NCI-H2227 (cell line): ENCODE results near the gene SREK1.

Experiments used
- DNase-seq: peaks from one replicate; lab custom pipeline; 2025; ENCODE audit not compliant: unreplicated experiment; lab: John Stamatoyannopoulos, UW

Gene SREK1

GRCh38 chr5:66161356-66161755 is 17.3 kb downstream of the SREK1 start:
- no peak for DNase-seq

DNA sequence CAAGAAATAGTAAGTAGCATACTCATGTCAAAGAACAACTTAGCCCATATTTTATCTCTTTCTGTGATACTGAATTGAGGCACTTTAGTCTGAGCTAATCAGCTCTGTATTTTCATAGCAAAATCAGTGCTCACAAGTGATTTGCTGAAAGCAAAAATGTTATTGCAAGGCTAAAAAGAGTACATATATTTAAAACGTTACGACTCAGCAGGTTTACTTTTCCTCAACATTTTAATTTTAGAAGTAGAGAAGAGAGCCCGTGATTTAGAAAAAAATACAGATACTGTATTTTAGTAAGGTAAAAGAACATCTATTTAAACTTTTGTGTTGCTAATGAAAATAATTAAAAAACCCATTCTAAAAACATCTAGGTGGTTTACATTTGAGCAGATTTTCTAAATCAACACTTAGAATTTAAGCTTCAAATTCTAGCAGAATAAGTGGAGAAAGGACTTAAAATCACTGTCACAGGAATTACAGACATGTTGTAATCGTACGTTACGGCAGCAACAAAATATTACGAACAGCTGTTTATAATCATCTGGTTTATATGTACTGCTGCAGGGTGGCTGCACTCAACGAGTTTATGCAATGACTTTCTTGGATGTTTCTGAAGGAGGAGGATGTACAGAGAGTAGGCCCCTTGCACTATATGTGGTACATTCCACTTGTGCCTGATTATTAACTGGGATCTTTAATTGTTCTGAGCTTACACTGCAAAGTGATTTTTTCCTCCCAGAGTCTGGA is 20.1 kb downstream of the SREK1 start:
- DNase-seq, result no peak

GRCh38 chr5:66168226-66168625 is 24.1 kb downstream of the SREK1 start:
- DNase-seq, result no peak

DNA sequence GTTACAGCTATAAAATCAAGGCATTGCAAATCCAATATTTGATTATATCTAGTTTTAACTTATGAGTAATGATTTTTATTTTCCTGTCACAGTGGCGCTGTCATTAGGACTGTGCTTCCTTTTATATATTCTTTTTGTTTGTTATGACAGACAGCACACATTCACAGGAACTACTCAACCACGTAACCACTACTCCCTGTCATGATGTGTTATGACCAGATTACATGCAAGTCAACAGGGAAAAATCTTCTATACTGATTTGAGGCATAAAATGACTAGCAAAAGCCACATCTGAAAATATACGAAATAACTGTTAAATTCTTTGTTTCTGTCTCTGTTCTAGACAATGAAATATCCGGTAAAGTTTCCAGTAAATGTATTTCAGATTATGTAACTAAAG is 25.4 kb downstream of the SREK1 start:
- DNase-seq, result no peak

- no peak for DNase-seq
Observed at GRCh38 chr5:66170195-66170919, 26.3 kb downstream of the SREK1 start.

DNA sequence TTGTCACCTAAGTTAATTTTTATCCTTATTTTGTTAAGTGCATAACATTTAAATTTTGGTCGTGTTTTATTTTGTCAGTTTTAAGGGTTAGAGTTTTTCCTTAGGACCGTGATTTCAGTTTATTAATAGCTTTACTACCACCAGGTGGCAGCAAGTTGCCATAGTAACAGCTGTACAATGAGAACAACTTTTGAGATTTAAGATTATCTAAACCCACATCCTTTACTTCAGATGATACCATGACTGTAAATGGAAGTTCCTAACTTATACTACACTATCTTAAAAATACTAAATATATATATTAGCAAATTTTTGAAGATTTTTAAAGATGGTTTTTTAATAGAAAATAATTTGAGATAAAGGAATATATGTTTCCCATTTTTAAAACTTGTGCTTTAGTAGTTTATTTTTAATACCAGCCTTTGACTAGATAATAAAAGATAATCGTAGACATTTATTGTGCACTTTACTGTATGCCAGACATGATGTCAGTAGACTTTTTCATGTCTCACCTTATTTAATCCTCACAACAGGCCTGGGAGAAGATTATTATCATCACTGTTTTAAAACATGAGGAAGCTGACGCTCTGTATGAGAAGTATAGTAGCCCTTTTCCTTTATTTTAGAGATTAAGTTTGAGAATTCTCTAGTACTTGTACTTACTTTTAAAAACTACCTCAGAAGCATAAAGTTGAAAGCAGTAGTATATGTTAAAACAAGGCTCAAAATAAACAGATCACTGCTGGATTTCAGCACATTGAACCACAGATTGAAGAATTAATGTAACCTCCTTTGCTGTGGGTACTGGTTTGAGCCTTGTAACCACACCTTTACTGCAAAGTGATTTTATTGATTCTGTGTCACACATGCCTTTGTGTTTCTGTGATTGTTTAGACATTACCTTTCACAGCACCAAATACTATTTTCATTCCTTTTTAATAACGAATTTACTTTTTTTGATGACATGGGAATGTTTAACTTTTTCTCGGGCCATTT is 27.5 kb downstream of the SREK1 start:
- peak; percentile 39 for DNase-seq

DNA sequence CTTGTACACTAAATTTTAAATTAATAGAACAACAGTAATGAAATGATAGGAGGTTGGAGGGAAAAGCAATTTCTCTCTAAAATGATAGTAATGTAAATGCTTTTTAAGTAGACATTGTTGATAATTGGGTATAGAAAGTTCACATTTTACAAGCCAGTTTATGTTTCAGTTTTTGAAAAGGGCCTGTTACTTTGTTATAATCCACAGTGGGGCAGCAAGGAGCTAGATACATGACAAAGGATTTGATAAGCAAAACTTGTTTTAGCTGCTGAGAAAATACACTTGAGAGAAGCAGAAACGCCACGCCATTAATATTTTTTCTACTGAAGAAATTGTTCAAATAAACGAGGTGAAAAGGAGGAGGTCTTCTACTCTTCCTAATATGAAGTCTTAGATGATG is 30.2 kb downstream of the SREK1 start:
- peak; percentile 14 for DNase-seq

DNA sequence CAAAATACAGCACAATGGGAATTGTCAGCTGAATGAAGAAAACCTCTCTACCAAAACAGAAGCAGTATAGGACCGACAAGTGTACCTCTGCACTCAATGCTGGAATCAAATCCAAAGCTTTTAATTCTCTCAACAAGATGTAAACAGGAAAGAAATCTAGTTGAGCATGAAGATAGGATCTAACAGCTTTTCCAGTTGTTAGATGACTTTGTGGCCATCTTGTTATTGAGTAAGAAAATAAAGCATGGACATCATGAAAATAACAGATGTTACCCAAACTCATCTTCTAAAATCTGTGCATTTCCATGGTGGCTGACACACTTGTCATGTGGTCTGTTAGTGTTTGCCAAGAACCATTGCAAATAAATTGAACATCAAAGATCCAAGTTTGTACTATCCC is 34.7 kb downstream of the SREK1 start:
- DNase-seq, result no peak

- DNase-seq, result no peak
Observed at GRCh38 chr5:66179297-66180051, 35.4 kb downstream of the SREK1 start.

DNA sequence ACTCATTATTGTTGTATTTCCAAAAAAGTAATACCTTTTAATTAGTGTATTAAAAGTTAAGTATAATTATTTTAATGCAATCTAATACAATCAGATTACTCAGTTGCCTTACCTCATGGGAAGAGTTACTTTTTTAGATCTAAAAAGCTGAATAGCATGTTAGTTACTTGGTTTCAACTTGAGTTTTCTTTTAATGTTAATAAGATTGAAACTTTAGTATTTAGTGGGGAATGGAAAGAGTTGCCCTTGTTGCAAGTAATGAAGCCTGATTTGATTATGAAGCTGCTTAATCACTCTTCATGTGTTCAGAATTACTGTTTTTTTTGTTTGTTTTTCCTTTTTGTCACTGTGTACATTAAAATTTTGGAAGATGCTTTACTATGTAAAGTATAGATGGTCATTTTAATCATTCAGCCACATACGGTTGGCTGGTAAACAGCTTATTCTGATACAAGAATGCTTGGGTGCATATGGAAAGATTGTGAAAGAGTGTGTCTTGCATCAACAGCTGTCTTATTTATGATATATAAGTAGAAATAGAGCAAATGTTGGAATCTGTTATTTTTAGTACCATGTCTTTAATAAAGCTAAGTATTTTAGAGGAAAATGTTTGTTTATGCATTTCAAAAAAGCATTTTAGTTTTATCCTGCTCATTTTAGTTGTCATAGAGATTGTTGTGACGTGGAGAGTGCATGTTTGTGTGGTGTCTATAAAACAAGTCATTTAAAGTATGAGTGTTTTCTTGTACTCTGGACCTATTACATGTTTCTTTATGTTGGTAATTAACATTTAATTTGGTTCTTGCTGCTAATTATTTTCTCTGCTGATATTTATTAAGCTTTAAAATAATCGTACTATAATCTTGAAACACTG is 36.4 kb downstream of the SREK1 start:
- DNase-seq, result no peak

GRCh38 chr5:66186108-66186507 is 42.0 kb downstream of the SREK1 start:
- DNase-seq, result no peak

DNA sequence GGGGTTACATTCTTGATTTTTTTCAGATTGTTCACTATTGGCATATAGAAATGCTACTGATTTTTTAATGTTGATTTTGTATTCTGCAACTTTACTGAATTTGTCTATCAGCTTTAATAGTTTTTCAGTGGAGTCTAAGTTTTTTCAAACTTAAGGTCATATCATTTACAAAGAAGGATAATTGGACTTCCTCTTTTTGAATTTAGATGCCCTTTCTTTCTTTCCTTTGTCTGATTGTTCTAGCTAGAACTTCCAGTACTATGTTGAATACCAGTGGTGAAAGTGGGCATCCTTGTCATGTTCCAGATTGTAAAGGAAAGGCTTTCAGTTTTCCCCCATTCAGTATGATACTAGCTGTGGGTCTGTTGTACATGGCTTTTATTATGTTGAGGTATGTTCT is 49.3 kb downstream of the SREK1 start:
- DNase-seq, result no peak

DNA sequence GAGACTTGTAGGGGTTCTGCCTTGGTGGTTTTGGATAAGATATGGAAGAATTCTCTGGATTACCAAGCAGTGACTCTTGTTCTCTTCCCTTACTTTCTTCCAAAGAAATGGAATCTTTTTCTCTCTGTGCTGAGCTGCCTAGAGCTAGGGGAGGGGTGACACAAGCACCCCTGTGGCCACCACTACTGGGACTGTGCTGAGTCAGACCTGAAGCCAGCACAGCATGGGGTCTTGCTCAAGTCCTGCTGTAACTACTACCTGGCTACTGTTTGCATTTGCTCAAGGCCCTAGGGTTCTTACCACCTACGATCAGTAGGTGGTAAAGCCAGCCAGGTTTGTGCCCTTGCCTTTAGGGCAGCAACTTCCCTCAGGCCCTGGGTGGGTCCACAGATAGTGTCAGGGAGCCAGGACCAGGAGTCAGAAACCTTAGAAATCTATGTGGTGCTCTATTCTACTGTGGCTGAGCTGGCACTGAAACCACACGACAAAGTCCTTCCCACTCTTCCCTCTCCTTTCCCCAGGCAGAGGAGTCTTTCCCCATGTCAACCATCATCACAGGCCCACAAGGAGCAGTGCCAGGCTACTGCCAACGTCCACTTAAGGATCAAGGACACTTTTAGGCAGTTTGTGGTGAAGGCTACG is 53.8 kb downstream of the SREK1 start:
- DNase-seq, result no peak

DNA sequence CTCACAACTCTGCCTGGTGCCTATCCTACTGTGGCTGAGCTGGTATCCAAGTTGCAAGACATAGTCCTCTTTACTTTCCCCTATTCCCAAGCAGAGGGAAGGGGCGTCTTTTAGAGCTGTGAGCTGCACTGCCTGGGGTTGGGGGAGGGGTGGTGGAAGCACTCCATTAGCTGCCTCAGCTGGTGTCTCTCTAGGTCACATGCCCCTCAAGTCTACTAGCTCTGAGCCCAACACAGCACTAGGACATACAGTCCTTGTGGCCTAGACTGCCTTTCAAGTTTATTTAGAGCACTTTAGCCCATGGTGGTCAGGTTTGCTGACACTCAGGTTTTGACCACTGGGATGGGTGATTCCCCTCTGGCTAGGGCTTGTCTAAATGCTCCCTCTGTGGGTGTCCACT is 54.7 kb downstream of the SREK1 start:
- no peak for DNase-seq

DNA sequence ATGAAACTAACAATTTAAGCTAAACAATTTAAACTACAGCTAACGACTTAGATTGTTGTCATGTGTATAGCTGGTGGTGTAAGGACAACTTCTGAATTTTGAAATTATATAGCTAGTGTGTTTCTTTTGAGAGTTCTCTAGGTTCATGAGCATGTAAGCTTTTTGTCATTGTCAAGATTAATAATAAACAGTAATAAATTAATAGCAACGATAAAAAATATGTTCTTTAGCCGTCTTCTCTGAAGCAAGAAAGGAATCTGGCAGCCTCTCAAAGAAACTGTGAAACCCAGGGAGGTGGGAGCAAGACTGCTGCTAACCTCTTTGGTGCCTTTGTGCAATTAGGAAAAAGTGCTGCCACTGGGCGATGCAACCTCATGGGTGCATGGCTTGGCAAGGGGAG is 59.4 kb downstream of the SREK1 start:
- DNase-seq, result no peak

DNA sequence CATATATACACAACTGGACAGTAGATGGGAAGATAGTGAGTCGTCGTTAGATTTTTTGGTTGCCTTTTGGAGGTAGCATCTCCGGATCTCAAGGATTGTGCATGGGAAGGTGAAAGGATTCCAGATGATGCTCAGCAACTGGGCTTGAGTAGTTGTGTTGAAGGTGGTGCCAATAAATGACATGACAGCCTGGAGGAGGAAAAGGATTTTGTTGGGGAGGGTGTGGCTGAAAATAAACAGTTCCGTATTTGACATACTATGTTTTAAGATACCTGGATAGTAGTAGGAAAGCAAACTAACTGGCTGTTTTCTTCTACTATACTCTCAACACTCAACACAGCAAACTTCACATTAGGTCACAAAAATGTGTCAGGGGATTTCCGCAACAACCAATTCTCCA is 62.4 kb downstream of the SREK1 start:
- no peak for DNase-seq

GRCh38 chr5:66207800-66208561 is 63.9 kb downstream of the SREK1 start:
- DNase-seq, result no peak

DNA sequence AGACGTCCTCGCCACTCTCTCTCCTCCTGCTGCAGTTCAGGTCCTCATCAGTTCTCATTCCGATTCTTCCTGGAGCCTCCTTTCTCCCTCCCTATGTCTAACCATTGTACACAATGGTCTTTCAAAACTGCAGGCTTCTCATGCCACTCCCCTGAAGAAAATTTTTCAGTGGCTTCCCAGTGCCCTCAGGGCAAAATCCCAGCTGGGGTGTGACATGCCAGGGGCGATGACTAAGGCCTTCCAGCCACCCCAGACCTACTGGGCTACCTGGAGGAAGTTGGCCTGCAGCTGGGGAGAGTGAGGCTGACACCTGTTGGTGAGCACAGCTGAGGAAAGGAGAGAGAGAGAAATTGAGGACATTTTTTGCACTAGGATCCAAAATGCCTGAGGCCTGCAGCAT is 65.2 kb downstream of the SREK1 start:
- no peak for DNase-seq

- DNase-seq, result no peak
Observed at GRCh38 chr5:66209794-66210193, 65.7 kb downstream of the SREK1 start.
